ENCODE data around the gene DNAH2. TPM values are rescaled to one million over a fixed set of nuclear protein-coding genes. Genes with fewer than 3 reads are reported as not detected.

The DNAH2 gene, protein sequence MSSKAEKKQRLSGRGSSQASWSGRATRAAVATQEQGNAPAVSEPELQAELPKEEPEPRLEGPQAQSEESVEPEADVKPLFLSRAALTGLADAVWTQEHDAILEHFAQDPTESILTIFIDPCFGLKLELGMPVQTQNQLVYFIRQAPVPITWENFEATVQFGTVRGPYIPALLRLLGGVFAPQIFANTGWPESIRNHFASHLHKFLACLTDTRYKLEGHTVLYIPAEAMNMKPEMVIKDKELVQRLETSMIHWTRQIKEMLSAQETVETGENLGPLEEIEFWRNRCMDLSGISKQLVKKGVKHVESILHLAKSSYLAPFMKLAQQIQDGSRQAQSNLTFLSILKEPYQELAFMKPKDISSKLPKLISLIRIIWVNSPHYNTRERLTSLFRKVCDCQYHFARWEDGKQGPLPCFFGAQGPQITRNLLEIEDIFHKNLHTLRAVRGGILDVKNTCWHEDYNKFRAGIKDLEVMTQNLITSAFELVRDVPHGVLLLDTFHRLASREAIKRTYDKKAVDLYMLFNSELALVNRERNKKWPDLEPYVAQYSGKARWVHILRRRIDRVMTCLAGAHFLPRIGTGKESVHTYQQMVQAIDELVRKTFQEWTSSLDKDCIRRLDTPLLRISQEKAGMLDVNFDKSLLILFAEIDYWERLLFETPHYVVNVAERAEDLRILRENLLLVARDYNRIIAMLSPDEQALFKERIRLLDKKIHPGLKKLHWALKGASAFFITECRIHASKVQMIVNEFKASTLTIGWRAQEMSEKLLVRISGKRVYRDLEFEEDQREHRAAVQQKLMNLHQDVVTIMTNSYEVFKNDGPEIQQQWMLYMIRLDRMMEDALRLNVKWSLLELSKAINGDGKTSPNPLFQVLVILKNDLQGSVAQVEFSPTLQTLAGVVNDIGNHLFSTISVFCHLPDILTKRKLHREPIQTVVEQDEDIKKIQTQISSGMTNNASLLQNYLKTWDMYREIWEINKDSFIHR (N-terminal part only)
- polyA plus RNA-seq (ENCODE audit: insufficient read length in 4 of 4) = under 1 TPM; 0.29 to 0.49 (median 0.38) TPM

GRCh38 chr17:7716901-7717755, at the start of gene DNAH2:
Gene DNAH2 (plus strand): TSS chr17:7717744. CDS start chr17:7719735, 1,991 bp downstream.
- peak; percentile 82 to 93 (median 88) for DNase-seq (ENCODE audit: low read depth in 4 of 4, low spot score in 3 of 4)

DNA sequence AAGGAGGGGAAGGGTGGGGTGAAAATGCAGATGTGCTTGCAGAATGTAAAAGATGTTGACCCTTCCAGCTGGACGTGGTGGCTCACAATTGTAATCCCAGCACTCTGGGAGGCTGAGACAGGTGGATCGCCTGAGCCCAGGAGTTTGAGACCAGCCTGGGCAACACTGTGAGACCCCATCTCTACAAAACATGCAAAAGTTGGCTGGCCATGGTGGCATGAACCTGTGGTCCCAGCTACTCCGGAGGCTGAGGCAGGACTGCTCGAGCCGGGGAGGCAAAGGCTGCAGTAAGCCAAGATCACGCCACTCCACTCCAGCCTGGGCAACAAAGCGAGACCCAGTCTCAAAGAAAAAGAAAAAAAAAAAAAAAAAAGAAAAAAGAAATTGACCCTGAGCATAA, 49.1 kb upstream of the DNAH2 start:
- DNase-seq (ENCODE audit: low read depth in 4 of 4, low spot score in 3 of 4) = no peak

DNA sequence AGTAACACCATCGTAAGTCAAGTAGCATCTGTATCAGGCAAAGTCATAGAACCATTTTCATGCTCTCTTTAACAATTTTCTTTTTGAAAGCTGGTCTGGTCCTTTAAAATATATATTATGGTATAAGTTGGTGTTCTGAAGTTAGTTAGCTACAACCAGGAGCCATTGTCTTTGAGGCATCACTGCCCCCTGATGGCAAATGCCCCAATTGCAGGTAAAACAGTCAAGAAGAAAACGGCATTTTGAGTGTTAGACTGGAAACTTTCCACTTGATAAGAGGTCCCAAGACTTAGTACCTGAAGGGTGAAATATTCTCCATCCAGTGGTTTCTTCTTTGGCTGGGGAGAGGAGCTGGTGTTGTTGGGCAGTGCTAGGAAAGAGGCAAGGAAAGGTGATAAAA, 44.3 kb upstream of the DNAH2 start:
- no peak for DNase-seq (ENCODE audit: low read depth in 4 of 4, low spot score in 3 of 4)

GRCh38 chr17:7674934-7675333, 42.6 kb upstream of the DNAH2 start:
- DNase-seq (ENCODE audit: low read depth in 4 of 4, low spot score in 3 of 4) = no peak

DNA sequence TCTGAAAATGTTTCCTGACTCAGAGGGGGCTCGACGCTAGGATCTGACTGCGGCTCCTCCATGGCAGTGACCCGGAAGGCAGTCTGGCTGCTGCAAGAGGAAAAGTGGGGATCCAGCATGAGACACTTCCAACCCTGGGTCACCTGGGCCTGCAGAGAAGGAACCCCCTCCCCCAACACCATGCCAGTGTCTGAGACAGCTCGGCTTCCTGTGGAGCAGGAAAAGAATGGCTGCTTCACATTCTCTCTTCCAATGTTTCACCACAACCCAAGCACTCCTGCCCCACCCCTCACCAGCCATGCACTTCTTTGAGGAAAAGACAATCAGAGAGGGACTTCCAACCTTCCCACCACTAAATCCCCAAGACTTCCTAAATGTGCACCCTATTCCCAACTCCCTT, 41.0 kb upstream of the DNAH2 start:
- DNase-seq (ENCODE audit: low read depth in 4 of 4, low spot score in 3 of 4) = no peak

GRCh38 chr17:7677388-7678067, 40.0 kb upstream of the DNAH2 start:
- DNase-seq (ENCODE audit: low read depth in 4 of 4, low spot score in 3 of 4) = no peak

GRCh38 chr17:7684851-7685532, 32.6 kb upstream of the DNAH2 start:
- no peak for DNase-seq (ENCODE audit: low read depth in 4 of 4, low spot score in 3 of 4)

DNA sequence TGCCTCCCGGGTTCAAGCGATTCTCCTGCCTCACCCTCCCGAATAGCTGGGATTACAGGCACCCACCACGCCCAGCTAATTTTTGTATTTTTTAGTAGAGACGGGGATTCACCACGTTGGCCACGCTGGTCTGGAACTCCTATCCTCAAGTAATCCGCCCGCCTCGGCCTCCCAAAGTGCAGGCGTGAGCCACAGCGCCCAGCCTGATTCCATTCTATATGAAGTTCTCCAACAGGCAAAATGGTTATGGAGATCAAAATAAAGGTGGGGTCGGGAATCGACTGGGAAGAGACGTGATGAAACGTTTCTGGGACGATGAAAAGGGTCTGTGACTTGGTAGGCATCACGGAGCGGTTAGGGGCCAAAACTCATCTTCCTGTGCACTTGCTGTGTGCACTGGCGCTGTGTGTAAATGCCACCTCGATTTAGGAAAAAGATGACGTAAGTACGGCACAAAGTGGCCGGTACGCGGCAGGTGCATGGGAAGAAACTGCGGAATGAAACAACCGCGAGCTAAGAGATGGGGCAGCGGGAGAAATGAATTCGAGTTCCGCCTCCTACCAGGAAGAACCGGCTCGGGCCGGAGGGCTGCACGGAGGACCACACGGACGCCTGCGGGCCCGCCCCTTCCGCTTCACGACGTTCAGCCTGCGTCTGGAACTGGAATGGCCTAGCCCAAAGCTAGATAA, 31.9 kb upstream of the DNAH2 start:
- DNase-seq (ENCODE audit: low read depth in 4 of 4, low spot score in 3 of 4) = peak; percentile 90 to 93 (median 92)

DNA sequence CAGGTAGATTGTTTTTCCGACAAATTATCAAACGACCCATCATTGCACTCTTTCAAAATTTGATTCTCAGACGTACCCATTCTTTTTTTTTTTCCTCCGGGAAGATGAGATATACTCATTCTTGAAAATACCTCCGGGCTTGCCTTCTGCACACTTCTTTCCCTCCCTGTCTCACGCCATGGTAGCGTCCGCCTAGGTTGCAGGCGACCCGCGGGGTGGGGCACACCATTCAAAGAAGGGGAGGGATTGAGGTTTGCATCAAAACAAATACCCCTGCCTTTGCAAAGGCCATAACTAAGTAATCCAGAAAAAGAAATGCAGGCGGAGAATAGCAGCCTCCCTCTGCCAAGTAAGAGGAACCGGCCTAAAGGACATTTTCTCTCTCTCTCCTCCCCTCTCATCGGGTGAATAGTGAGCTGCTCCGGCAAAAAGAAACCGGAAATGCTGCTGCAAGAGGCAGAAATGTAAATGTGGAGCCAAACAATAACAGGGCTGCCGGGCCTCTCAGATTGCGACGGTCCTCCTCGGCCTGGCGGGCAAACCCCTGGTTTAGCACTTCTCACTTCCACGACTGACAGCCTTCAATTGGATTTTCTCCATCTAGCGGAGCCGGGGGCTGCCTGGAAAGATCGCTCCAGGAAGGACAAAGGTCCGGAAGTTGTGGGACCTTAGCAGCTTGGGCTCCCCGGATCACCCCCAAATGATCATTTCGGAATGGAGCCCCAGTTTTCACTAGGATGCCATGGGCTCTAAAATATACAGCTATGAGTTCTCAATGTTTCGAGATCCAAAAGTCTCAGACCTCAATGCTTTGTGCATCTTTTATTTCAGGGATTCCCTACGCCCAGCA, 31.1 kb upstream of the DNAH2 start:
- peak; percentile 81 to 94 (median 86) for DNase-seq (ENCODE audit: low read depth in 4 of 4, low spot score in 3 of 4)

GRCh38 chr17:7687072-7687907, 30.3 kb upstream of the DNAH2 start, which contains the start of gene TP53:
Gene TP53 (minus strand): TSS chr17:7687490. CDS start chr17:7676594, 10,896 bp downstream.
- peak; percentile 82 to 86 (median 83) for DNase-seq (ENCODE audit: low read depth in 4 of 4, low spot score in 3 of 4)

DNA sequence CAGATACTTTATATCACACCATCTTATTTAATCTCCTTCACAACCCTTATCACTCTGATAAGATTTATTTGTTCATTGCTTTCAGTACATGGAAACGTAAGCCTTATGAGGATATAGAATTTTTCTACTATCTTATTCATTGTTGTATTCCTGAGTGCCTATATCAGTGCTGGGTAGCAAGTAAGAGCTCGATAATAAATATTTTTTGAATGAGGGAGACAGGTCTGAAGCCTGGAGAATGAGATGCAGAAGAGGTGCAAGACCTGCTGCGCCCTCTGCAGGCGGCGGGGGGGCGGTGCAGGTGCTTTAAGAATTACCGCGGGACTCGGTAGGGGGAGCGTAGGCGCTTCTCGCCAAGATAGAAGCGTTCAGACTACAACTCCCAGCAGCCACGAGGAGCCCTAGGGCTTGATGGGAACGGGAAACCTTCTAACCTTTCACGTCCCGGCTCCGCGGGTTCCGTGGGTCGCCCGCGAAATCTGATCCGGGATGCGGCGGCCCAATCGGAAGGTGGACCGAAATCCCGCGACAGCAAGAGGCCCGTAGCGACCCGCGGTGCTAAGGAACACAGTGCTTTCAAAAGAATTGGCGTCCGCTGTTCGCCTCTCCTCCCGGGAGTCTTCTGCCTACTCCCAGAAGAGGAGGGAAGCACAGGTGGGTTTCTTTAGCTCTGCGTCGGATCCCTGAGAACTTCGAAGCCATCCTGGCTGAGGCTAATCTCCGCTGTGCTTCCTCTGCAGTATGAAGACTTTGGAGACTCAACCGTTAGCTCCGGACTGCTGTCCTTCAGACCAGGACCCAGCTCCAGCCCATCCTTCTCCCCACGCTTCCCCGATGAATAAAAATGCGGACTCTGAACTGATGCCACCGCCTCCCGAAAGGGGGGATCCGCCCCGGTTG, 29.4 kb upstream of the DNAH2 start, which contains the start of gene WRAP53:
Gene WRAP53, plus strand, starts transcription at position 570 of the 900 bp plus-strand sequence. Its CDS starts 172 bp downstream, at position 742.
- peak; percentile 94 to 98 (median 97) for DNase-seq (ENCODE audit: low read depth in 4 of 4, low spot score in 3 of 4)

GRCh38 chr17:7688808-7689316, 28.7 kb upstream of the DNAH2 start:
- no peak for DNase-seq (ENCODE audit: low read depth in 4 of 4, low spot score in 3 of 4)

- no peak for DNase-seq (ENCODE audit: low read depth in 4 of 4, low spot score in 3 of 4)
These were observed 22.0 kb upstream of the DNAH2 start for GRCh38 chr17:7695586-7695985.

DNA sequence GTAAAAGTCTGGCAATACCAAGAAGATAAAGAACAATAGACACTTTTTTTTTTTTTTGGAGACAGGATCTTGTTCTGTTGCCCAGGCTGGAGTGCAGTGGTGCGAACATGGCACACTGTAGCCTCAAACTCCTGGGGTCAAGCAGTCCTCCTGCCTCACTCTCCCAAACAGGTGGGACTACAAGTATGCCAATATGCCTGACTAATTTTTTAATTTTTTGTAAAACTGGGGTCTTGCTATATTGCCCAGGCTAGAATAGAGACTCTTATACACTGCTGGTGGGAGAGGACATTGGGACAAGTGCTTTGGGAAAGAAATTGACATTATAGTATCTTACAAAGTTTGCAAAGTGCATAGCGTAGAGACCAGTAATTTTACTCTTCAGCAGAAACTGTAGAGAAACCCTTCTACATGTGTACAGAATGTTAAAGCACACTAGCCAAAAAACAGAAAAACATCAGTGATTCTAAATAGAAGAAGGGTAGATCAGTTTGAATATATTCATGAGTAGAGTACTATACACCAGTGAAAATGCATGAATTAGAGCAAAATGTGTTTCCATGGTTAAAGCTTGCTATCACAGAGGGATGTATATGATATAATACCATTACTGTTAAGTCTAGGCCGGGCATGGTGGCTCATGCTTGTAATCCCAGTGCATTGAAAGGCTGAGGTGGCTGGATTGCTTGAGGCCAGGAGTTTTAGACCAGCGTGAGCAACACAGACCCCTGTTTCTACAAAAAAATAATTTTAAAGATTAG, 19.5 kb upstream of the DNAH2 start:
- no peak for DNase-seq (ENCODE audit: low read depth in 4 of 4, low spot score in 3 of 4)

GRCh38 chr17:7700510-7700909, 17.0 kb upstream of the DNAH2 start:
- no peak for DNase-seq (ENCODE audit: low read depth in 4 of 4, low spot score in 3 of 4)
